CD4-positive, alpha-beta T cell treated with Interleukin-1 beta for 1 hour (primary cell): Measurements from ENCODE around the gene SPAG16.
"Not testable (repeated sequence)": the region's sequence is repeated elsewhere in the genome, so short reads cannot be mapped to it uniquely, and the experiment has no call there.

Experiments
- DNase-seq, 2 donors: peaks; one replicate each; pipeline ENCODE4 v3.0.0-alpha.2; 2020 to 2022

SPAG16 gene

GRCh38 chr2:213718411-213718810, 434.1 kb downstream of the SPAG16 start:
- DNase-seq = not testable (repeated sequence)

- DNase-seq = no peak
Observed at GRCh38 chr2:213722565-213722964, 438.3 kb downstream of the SPAG16 start.

GRCh38 chr2:213723041-213723560, 438.8 kb downstream of the SPAG16 start:
- no peak for DNase-seq

- no peak for DNase-seq
Observed at GRCh38 chr2:213723707-213724106, 439.4 kb downstream of the SPAG16 start.

- no peak for DNase-seq
Observed at GRCh38 chr2:213726101-213726500, 441.8 kb downstream of the SPAG16 start.

GRCh38 chr2:213733893-213734292, 449.6 kb downstream of the SPAG16 start:
- no peak for DNase-seq

GRCh38 chr2:213740453-213740852, 456.2 kb downstream of the SPAG16 start:
- DNase-seq = no peak

GRCh38 chr2:213751446-213751845, 467.2 kb downstream of the SPAG16 start:
- peak in 1 of 2 donors; percentile 0 for DNase-seq

GRCh38 chr2:213752575-213752974, 468.3 kb downstream of the SPAG16 start:
- DNase-seq = no peak

GRCh38 chr2:213757525-213757924, 473.3 kb downstream of the SPAG16 start:
- DNase-seq = no peak

GRCh38 chr2:213763354-213763753, 479.1 kb downstream of the SPAG16 start:
- DNase-seq = no peak

- DNase-seq = no peak
Observed at GRCh38 chr2:213763963-213764362, 479.7 kb downstream of the SPAG16 start.

- DNase-seq = no peak
Observed at GRCh38 chr2:213764849-213765248, 480.6 kb downstream of the SPAG16 start.

- no peak for DNase-seq
Observed at GRCh38 chr2:213766062-213766461, 481.8 kb downstream of the SPAG16 start.

GRCh38 chr2:213766465-213766901, 482.2 kb downstream of the SPAG16 start:
- no peak for DNase-seq

GRCh38 chr2:213787869-213788268, 503.6 kb downstream of the SPAG16 start:
- DNase-seq = no peak

GRCh38 chr2:213789940-213790339, 505.7 kb downstream of the SPAG16 start:
- DNase-seq = no peak

GRCh38 chr2:213792045-213792444, 507.8 kb downstream of the SPAG16 start:
- DNase-seq = no peak

- DNase-seq = no peak
Observed at GRCh38 chr2:213806125-213806726, 522.0 kb downstream of the SPAG16 start.

GRCh38 chr2:213816583-213816982, 532.3 kb downstream of the SPAG16 start:
- DNase-seq = no peak

- no peak for DNase-seq
Observed at GRCh38 chr2:213818436-213818835, 534.2 kb downstream of the SPAG16 start.

- no peak for DNase-seq
Observed at GRCh38 chr2:213834331-213834730, 550.1 kb downstream of the SPAG16 start.

GRCh38 chr2:213834746-213835145, 550.5 kb downstream of the SPAG16 start:
- no peak for DNase-seq

- no peak for DNase-seq
Observed at GRCh38 chr2:213846856-213847255, 562.6 kb downstream of the SPAG16 start.

- DNase-seq = no peak
Observed at GRCh38 chr2:213847316-213847715, 563.1 kb downstream of the SPAG16 start.
